Vagina (tissue), 2 donors: Measurements from ENCODE around the gene ESR1.

Experiments used
- CTCF ChIP-seq, 3 experiments: fragments of 450-650 bp in 2 of 3; fragments of 200-600 bp in 1 of 3; sonication (generic) in 1 of 3; IDR thresholded peaks; one replicate each; pipeline ENCODE4 v1.5.1; 2017 to 2019; ENCODE audit warnings: antibody characterized with exemption in 3 of 3, mild to moderate bottlenecking in 2 of 3, moderate library complexity in 2 of 3
- POLR2A ChIP-seq, 2 donors: fragments of 450-650 bp; IDR thresholded peaks; one replicate each; pipeline ENCODE4 v1.6.1; 2017; ENCODE audit warnings: antibody characterized with exemption in 2 of 2, mild to moderate bottlenecking in 2 of 2, moderate library complexity in 2 of 2
- POLR2AphosphoS5 ChIP-seq, 2 donors: sonication (generic); formaldehyde crosslinking; IDR thresholded peaks; one replicate each; pipeline ENCODE4 v1.9.0; 2017; ENCODE audit warnings: antibody characterized with exemption in 2 of 2, mild to moderate bottlenecking in 2 of 2, low read depth in 1 of 2; ENCODE audit not compliant: insufficient read depth in 1 of 2

GRCh38 chr6:152050451-152051195 lies 243.1 kb downstream of the ESR1 start:
- TF ChIP-seq CTCF (IDR thresholded peaks at IDR 0.05) (no peak), POLR2AphosphoS5 (IDR thresholded peaks at IDR 0.05; ENCODE audit: insufficient read depth in 1 of 2, low read depth in 1 of 2) (no peak), POLR2A (IDR thresholded peaks at IDR 0.05) (no peak)
